Activated T-cell treated with anti-CD3 and anti-CD28 coated beads, Interleukin-2, amount 50 U/mL, for 1 hour (primary cell): ENCODE measurements around the gene UBE4B.
A peak's percentile ranks its signal among the peaks of the same experiment; 100 is the strongest.
"Not testable (repeated sequence)": the region's sequence is repeated elsewhere in the genome, so short reads cannot be mapped to it uniquely, and the experiment has no call there.

Source experiments
- DNase-seq: peaks from one replicate; pipeline ENCODE4 v3.0.0-alpha.2; 2020

UBE4B gene

DNA sequence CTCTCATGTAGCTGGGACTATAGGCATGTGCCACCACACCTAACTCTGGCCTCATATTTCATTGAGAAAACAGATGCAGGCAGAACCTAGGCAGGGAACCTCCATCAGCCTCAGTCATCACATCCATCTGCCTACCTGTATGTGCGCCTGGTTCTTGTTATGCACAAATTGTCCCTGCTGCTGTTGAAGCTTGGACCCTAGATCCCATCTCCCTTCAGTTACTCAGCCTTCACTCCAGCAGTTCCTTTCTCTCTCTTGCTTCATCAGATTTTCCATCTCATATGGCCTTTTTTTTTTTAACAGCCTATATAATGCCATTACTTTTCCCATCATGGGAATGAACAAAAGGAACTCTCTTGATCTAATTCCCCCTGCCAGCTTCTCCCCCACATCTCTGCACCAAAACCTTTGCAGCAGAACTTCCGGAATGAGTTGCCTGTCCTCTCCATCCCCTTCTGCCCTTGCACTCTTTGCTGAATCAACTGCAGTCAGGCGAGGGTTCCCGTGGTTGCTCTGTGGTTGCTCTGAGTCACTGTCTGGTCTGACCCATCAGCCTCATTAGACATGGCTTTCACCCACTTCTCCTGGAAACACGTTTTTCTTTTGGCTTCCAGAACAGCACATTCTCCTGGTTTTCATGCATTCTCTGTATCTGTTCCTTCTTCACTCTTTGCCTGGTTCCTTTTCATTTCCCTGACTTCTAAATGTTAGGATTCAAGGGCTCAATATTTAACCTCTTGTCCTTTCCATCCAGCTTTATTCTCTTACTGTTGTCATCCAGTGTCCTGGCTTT, 41.5 kb downstream of the UBE4B start:
- DNase-seq = peak; percentile 22

DNA sequence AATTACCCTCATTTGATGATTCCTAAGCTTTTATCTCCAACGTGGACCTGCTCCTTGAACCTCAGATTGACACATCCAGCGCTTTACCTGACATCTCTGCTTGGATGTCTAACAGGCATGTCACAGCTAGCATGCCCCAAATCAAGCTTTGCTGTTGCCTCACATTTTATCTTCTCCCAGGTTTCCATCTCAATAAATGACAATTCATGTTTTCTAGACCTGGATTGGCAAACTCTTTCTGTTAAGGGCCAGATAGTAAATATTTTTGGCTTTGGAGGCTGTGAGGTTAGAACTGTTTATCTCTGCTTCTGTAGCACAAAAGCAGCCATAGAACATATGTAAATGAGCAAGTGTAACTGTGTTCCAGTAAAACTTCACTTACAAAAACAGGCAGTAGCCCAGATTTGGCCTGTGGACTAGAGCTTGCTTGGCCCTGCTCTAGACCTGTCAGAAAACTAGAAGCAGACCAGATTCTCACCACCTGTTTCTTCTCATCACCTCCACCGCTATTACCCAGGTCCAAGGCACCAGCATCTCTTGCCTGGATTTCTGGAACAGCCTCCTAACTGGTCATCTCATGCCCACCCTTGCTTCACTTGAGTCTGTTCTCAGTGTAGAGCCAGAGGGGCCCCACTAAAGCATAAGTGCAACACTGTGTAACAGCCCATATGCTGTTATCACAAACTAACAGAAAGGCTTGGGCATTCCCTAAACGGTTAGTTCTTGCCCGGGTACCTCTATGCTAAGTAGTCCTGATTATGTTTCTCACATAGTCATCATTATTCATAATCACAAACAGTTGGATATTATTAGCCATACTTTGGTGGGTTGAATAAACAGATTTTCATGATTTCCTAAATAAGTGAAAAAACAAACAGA, 42.3 kb downstream of the UBE4B start:
- DNase-seq = no peak

- no peak for DNase-seq
These were observed 43.0 kb downstream of the UBE4B start for GRCh38 chr1:10075732-10076131.

GRCh38 chr1:10078494-10078893, 45.7 kb downstream of the UBE4B start:
- DNase-seq = no peak

DNA sequence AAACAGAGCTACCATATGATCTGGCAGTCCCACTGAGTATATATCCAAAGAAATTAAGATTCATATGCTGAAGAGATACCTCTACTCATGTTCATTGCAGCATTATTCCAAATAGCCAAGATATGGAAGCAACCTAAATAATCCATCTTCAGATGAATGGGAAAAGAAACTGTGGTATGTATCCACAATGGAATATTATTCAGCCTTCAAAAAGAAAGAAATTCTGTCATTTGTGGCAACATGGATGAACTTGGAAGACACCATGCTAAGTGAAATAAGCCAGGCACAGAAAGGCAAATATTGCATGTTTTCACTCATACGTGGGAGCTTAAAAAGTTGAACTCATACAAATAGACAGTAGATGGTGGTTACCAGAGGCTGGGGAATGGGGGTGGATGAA, 47.8 kb downstream of the UBE4B start:
- DNase-seq = no peak

DNA sequence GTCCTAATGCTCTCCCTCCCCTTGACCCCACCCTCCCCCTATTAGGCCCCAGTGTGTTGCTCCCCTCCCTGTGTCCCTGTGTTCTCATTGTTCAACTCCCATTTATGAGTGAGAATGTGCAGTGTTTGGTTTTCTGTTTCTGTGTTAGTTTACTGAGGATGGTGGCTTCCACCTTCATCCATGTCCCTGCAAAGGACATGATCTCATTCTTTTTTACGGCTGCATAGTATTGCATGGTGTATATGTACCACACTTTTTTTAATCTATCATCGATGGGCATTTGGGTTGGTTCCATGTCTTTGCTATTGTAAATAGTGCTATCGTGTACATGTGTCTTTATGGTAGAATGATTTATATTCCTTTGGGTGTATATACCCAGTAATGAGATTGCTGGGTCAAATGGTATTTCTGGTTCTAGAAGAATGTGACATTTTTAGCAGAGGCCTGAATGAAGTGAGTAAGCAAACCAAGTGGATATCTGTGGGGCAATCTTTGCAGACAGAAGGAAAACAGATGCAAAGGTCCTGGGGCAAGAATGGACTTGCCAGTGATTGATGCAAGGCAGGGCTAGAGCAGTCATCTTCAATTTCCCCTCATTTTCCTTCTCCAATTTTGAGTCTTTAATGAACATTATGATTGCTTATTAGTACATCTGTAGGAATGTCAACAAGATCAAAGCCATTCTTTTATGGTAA, 50.2 kb downstream of the UBE4B start:
- DNase-seq = no peak

DNA sequence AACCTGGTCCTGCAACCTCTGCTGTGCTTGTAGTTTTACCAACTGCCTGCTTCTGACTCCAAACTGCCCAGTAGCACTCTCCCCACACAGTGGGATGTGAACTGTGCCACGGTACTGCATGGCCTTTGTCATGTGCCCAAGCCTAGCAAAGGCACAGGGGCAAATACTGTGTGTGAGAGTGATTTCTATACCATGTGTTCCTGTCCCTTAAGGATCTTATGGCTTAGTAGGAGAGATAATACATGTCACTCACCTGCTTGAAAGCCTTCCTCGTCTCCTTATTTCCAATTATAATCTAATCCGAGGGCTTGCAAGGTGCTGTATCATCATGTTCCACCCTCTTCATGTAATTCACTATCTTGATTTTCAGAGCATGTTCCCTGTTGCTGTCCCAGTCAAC, 51.3 kb downstream of the UBE4B start:
- no peak for DNase-seq

DNA sequence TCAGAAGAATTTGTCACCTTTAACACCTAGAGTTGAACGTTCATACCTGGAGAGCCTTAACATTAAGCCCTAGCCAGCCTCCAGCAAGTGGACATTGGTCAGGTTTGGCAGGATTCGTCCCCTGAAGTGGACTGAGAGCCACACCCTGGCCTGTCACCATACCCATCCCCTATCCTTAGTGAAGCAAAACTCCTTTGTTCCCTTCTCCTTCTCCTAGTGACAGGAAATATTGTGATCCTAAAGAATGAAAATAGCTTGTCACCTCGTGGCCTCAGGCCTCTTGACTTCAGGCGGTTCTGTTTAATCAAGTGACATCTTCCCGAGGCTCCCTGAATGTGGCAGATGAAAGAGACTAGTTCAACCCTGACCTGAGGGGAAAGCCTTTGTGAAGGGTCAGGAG, 52.3 kb downstream of the UBE4B start:
- DNase-seq = no peak

DNA sequence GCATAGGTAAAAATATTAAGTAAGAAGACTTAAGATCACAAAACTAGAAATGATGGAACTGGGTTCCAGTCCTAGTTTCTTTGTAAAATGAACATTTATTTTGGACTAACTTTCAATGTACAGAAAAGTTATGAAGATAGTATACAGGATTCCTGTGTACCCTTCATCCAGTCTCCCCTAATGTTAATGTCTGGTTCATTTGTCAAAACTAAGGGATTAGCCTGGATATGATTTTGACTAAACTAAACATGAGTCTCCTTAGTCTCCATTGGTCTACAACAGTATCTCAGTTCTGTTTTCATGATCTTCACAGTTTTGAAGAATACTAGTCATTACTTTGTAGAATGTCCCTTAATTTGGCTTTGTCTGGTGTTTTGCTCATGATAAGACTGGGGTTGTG, 54.5 kb downstream of the UBE4B start:
- no peak for DNase-seq

- DNase-seq = no peak
These were observed 69.2 kb downstream of the UBE4B start for GRCh38 chr1:10101929-10102328.

DNA sequence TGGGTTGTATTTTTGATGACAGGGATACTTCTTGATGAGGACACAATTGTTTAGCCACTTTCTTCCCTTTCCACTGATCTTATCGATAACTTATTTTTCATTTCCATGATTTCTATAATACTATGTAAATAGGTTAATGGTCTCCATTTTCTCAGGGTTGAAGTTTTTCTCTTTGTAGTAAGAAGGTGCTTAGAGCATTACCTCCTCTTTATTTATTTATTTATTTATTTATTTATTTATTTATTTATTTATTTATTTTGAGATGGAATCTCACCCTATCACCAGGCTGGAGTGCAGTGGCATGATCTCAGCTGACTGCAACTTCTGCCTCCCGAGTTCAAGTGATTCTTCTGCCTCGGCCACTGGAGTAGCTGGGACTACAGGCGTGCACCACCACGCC, 70.4 kb downstream of the UBE4B start:
- DNase-seq = no peak

- no peak for DNase-seq
These were observed 72.1 kb downstream of the UBE4B start for GRCh38 chr1:10104834-10105233.

- no peak for DNase-seq
These were observed 72.7 kb downstream of the UBE4B start for GRCh38 chr1:10105484-10105883.

DNA sequence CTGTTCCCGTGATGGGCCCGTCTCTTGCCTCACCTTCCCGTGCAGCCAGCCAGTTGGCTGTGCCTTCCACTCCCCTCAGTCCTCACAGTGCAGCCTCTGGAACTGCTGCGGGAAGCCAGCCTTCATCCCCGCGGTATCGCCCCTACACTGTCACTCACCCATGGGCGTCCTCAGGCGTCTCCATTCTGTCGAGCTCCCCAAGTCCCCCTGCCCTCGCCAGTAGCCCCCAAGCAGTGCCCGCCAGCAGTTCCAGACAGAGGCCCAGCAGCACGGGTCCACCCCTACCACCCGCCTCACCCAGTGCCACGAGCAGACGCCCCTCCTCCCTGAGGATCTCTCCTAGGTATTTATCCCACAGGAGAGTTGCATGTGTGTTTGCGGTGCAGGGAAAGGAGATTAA, 73.5 kb downstream of the UBE4B start:
- no peak for DNase-seq

GRCh38 chr1:10106756-10107475, 74.2 kb downstream of the UBE4B start:
- DNase-seq = no peak

DNA sequence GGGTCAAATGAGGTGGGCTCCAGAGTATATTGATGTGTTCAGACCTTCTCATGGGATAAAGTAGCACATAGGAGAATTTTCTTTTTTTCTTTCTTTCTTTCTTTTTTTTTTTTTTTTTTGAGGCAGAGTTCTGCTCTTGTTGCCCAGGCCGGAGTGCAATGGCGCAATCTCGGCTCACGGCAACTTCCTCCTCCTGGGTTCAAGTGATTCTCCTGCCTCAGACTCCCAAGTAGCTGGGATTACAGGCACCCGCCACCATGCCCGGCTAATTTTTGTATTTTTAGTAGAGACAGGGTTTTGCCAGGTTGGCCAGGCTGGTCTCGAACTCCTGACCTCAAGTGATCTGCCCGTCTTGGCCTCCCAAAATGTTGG, 74.7 kb downstream of the UBE4B start:
- DNase-seq = not testable (repeated sequence)

- no peak for DNase-seq
These were observed 75.4 kb downstream of the UBE4B start for GRCh38 chr1:10108134-10108663.

- DNase-seq = no peak
These were observed 76.4 kb downstream of the UBE4B start for GRCh38 chr1:10108948-10109708.

- DNase-seq = no peak
These were observed 80.7 kb downstream of the UBE4B start for GRCh38 chr1:10113501-10113900.

GRCh38 chr1:10114746-10115145, 82.0 kb downstream of the UBE4B start:
- no peak for DNase-seq

DNA sequence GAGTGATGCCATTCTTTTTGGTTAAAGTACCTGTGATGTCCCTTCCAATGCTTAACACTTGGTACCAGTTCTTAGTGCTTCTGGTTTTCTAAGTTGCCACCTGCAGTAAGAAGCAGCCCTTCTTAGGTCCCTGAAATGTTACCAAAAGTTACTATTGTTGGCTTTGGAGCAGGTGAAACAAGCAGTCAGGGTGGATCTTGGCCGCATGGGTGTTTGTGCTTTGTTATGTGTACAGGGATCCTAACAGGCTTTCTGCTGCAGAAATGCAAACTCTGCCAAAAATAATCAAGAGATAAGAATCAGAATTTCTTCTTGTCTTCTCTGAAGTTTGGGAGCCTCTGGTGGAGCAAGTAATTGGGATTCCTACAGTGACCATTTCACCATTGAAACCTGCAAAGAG, 84.4 kb downstream of the UBE4B start:
- DNase-seq = no peak

DNA sequence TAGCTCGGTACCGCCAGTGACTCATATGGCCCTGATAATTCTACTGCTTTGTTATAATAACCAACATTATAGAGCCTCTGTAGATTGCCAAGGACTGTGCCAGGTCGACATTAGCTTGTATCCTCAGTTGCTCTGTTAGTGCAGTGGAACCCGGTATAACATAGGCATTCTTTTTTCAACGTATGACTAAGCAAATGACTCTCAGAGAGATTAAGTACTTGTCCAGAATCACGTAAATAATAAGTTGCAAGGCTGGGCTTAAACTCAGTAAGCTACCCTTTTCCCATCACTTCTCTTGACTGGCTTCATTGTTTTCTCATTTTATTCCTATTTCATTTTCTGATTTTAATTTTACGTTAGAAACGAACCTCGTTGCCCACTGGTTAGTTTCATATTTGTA, 85.1 kb downstream of the UBE4B start:
- no peak for DNase-seq
